Suprapubic skin (tissue), 4 donors: Measurements from ENCODE around the gene CFAP161. TPM values are rescaled to one million over a fixed set of nuclear protein-coding genes. Genes with fewer than 3 reads are reported as not detected.

ENCODE experiments used
- DNase-seq, 2 donors: peaks; one replicate each; pipeline ENCODE4 v3.0.0-alpha.2; 2019; ENCODE audit warnings: low spot score in 2 of 2
- H3K27ac ChIP-seq: fragments of 200-600 bp; sonication (generic); one replicate; pipeline ENCODE4 v1.5.1; 2019
- H3K27me3 ChIP-seq: fragments of 200-600 bp; sonication (generic); one replicate; pipeline ENCODE4 v1.5.1; 2019
- H3K36me3 ChIP-seq: fragments of 200-600 bp; sonication (generic); one replicate; pipeline ENCODE4 v1.5.1; 2019
- H3K4me1 ChIP-seq: fragments of 200-600 bp; sonication (generic); one replicate; pipeline ENCODE4 v1.5.1; 2019
- H3K4me3 ChIP-seq: fragments of 200-600 bp; sonication (generic); one replicate; pipeline ENCODE4 v1.5.1; 2019; ENCODE audit warnings: mild to moderate bottlenecking
- H3K9me3 ChIP-seq: fragments of 200-600 bp; sonication (generic); one replicate; pipeline ENCODE4 v1.5.1; 2019
- EP300 ChIP-seq: sonication (generic); formaldehyde crosslinking; IDR thresholded peaks from one replicate; pipeline ENCODE4 v1.6.1; 2017; ENCODE audit warnings: antibody characterized with exemption
- POLR2A ChIP-seq, 2 donors: fragments of 450-650 bp; IDR thresholded peaks; one replicate each; pipeline ENCODE4 v1.6.1; 2017; ENCODE audit warnings: antibody characterized with exemption in 2 of 2, mild to moderate bottlenecking in 2 of 2, moderate library complexity in 2 of 2
- POLR2AphosphoS5 ChIP-seq, 3 donors: sonication (generic); formaldehyde crosslinking; IDR thresholded peaks; one replicate each; pipeline ENCODE4 v1.6.1; 2017; ENCODE audit warnings: antibody characterized with exemption in 3 of 3
- WGBS: methylation state at CpG from one replicate; pipeline ENCODE4 v1.1.5; 2018; 5-methylcytosine and 5-hydroxymethylcytosine counted together
- total RNA-seq, 4 donors: library from RNA; depleted of rRNA; stranded (reverse); fragments of >200 nt; gene quantifications; one replicate each; pipeline ENCODE4 v1.1.0, GENCODE V29; 2016
- TF ChIP-seq, protein P1 (sequence below), 2 donors: fragments of 200-600 bp in 1 of 2; fragments of 450-650 bp in 1 of 2; sonication (generic) in 1 of 2; IDR thresholded peaks; one replicate each; pipeline ENCODE4 v1.5.1; 2016 to 2019; ENCODE audit warnings: antibody characterized with exemption in 2 of 2, mild to moderate bottlenecking in 1 of 2, moderate library complexity in 1 of 2

Gene CFAP161
- total RNA-seq, 4 donors from 2014 or later, result 2.3 TPM; not detected in 3

DNA sequence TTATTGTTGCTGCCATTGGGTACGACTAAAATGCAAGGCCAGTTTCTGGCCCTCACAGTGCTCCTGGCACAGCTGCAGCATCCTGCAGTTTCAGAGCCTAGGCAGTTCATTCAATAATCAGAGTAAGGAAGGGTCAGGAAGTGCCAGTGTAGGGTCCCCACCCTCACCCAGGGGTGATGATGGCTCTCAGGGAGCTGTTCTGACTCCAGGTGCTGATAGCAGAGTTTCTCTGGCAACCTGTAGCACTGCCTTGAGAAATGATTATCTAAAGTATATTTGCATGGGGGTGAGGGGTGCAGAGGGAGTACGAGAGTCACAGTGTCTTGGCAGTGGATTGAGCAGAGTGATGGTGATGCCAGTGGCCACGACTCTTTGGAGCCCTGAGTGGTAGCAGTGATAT lies 47.1 kb downstream of the CFAP161 start:
- WGBS, result 63% methylated on average over 3 of the region's 3 CpGs
- no peak overlapping the region for H3K4me3 ChIP-seq
- DNase-seq, result peak in 1 of 2 donors; percentile 70
- H3K27me3 ChIP-seq, result peaks cover 7% of the 10 kb centered on the region
- no peaks in the 10 kb centered on the region for H3K36me3 ChIP-seq
- peak overlapping the region; percentile 72 for H3K27ac ChIP-seq
- TF ChIP-seq EP300, result no peak
- TF ChIP-seq, protein P1, sequence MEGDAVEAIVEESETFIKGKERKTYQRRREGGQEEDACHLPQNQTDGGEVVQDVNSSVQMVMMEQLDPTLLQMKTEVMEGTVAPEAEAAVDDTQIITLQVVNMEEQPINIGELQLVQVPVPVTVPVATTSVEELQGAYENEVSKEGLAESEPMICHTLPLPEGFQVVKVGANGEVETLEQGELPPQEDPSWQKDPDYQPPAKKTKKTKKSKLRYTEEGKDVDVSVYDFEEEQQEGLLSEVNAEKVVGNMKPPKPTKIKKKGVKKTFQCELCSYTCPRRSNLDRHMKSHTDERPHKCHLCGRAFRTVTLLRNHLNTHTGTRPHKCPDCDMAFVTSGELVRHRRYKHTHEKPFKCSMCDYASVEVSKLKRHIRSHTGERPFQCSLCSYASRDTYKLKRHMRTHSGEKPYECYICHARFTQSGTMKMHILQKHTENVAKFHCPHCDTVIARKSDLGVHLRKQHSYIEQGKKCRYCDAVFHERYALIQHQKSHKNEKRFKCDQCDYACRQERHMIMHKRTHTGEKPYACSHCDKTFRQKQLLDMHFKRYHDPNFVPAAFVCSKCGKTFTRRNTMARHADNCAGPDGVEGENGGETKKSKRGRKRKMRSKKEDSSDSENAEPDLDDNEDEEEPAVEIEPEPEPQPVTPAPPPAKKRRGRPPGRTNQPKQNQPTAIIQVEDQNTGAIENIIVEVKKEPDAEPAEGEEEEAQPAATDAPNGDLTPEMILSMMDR (IDR thresholded peaks at IDR 0.05), result no peak
- TF ChIP-seq POLR2A (IDR thresholded peaks at IDR 0.05), result no peak
- no peak for TF ChIP-seq POLR2AphosphoS5 (IDR thresholded peaks at IDR 0.05)
- peaks cover 27% of the 10 kb centered on the region for H3K4me1 ChIP-seq
- no peaks in the 10 kb centered on the region for H3K9me3 ChIP-seq

GRCh38 chr15:81182031-81182755 lies 48.1 kb downstream of the CFAP161 start:
- no peak for TF ChIP-seq POLR2AphosphoS5 (IDR thresholded peaks at IDR 0.05)
- TF ChIP-seq EP300, result no peak
- TF ChIP-seq POLR2A (IDR thresholded peaks at IDR 0.05), result no peak
- TF ChIP-seq, protein P1 (IDR thresholded peaks at IDR 0.05), result no peak
- Histone ChIP-seq H3K9me3 (no peaks in the 10 kb centered on the region), H3K4me3 (peak overlapping the region; percentile 48), H3K27ac (peak overlapping the region; percentile 72), H3K4me1 (peaks cover 25% of the 10 kb centered on the region), H3K27me3 (peaks cover 7% of the 10 kb centered on the region), H3K36me3 (no peaks in the 10 kb centered on the region)
- peak; percentile 22 to 53 for DNase-seq
- 42% methylated on average over 13 of the region's 13 CpGs for WGBS

DNA sequence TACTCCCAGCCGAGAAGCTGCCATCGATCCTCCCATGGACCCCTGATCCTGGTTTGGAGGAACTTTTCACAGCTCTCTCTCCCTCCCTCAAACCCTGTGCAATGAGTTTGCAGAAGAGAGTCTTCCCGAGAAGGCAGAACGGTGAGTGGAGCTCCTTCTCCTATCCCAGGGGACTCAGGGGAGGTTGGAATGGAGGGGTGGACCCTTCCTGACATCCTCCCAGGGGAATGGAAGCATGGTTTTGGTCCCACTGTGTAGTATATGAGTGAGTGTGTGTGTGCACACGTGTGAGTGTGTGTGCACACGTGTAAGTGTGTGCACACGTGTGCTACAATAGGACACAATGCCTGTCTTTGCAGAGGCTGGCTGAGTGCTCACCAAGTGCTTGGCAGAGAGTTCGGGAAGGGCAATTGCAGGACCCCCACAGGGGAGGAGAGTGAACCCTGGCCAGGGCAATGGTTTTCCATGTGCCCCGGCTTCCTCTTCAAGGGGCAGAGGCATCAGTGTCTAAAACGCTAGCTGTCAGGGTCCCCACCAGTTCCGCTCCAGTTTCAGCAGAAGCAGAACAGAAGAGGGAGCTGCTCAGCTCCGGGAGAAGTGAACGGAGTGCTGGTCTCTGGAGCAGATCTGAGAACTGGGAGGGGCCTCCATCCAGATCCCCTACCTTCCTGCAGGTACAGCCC lies 48.8 kb downstream of the CFAP161 start:
- TF ChIP-seq POLR2A (IDR thresholded peaks at IDR 0.05) (no peak), EP300 (no peak), POLR2AphosphoS5 (IDR thresholded peaks at IDR 0.05) (no peak)
- TF ChIP-seq, protein P1 (IDR thresholded peaks at IDR 0.05), result no peak
- Histone ChIP-seq H3K27ac (peak overlapping the region; percentile 72), H3K4me3 (peak overlapping the region; percentile 48), H3K4me1 (peaks cover 25% of the 10 kb centered on the region), H3K9me3 (no peaks in the 10 kb centered on the region), H3K27me3 (peaks cover 7% of the 10 kb centered on the region), H3K36me3 (no peaks in the 10 kb centered on the region)
- no peak for DNase-seq
- WGBS, result 43% methylated on average over 12 of the region's 13 CpGs

DNA sequence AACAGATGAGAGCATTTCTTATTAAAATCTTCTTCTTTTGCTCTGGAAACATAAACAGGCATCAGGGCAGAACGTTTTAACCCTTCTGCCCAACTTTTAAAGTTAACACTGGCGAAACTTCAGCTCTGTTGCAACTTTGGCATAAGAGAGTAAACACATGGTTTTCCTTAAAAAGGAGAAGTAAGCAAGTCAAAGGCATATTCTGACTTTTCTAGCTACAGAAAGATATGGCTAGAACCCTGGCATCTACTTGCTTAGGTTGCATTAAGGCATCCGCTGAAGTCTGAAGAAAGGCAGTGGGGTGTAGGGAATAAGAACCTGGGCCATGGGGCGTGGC lies 49.3 kb downstream of the CFAP161 start:
- DNase-seq, result no peak
- Histone ChIP-seq H3K4me1 (peaks cover 25% of the 10 kb centered on the region), H3K4me3 (peak overlapping the region; percentile 48), H3K27me3 (peaks cover 7% of the 10 kb centered on the region), H3K27ac (peak overlapping the region; percentile 72), H3K9me3 (no peaks in the 10 kb centered on the region), H3K36me3 (no peaks in the 10 kb centered on the region)
- TF ChIP-seq EP300 (no peak), POLR2A (IDR thresholded peaks at IDR 0.05) (no peak), POLR2AphosphoS5 (IDR thresholded peaks at IDR 0.05) (no peak)
- TF ChIP-seq, protein P1 (IDR thresholded peaks at IDR 0.05), result no peak
- WGBS, result 49% methylated on average over 4 of the region's 4 CpGs

DNA sequence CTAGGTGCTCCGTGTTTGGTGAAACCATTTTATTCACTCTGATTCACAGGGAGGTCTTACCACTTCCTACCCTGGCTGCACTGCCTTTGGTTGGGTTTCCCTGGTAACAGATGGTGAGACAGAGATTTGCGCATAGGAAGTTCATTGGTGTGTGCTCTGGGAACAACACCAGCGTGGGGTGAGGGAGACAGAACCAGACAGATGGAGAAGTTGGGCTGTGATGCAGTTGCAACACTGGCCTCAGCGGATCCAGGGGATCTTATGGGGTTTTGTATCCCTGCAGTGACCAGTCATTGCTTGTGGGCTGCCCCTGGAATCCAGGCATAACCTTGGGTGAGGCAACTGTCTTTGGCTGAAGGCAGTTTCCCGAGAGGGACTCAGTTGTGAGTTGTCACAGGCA lies 50.1 kb downstream of the CFAP161 start:
- peaks cover 7% of the 10 kb centered on the region for H3K27me3 ChIP-seq
- no peaks in the 10 kb centered on the region for H3K9me3 ChIP-seq
- H3K27ac ChIP-seq, result peak overlapping the region; percentile 72
- WGBS, result 54% methylated on average over 5 of the region's 5 CpGs
- peaks cover 26% of the 10 kb centered on the region for H3K4me1 ChIP-seq
- DNase-seq, result peak; percentile 87 to 91
- no peaks in the 10 kb centered on the region for H3K36me3 ChIP-seq
- no peak for TF ChIP-seq EP300
- TF ChIP-seq, protein P1 (IDR thresholded peaks at IDR 0.05), result no peak
- peak in 1 of 3 donors; percentile 75 for TF ChIP-seq POLR2AphosphoS5 (IDR thresholded peaks at IDR 0.05)
- peak in 1 of 2 donors; percentile 24 for TF ChIP-seq POLR2A (IDR thresholded peaks at IDR 0.05)
- peak overlapping the region; percentile 48 for H3K4me3 ChIP-seq
